HepG2 (cell line): ENCODE data around the gene MYL6B. TPM values are rescaled to one million over a fixed set of nuclear protein-coding genes. Genes with fewer than 3 reads are reported as not detected.

Experiments used
- ATAC-seq: fragments of 200-7000 bp; cut with Tn5 transposase; 3 replicates; pipeline ENCODE4 v1.9.1; 2020; ENCODE audit warnings: mild to moderate bottlenecking, moderate library complexity
- BruUV-seq: library from RNA; stranded (reverse); fragments of 400-500 nt; replicated peaks from 2 replicates; lab custom pipeline; 2021; lab: Mats Ljungman, UMichigan
- CTCF ChIA-PET: fragments of 300-600 bp; formaldehyde crosslinking; extraction: SDS; loops from one replicate; lab custom pipeline; 2021; ENCODE audit warnings: low total read pairs, inconsistent platforms, low intra/inter-chr PET ratio; lab: Yijun Ruan, JAX
- POLR2A ChIA-PET: fragments of 350-600 bp; sonication (Branson Sonifier 250); formaldehyde crosslinking; loops from one replicate; lab custom pipeline; 2020; ENCODE audit warnings: antibody characterized with exemption, inconsistent platforms; lab: Yijun Ruan, JAX
- DNase-seq: peaks from one replicate; pipeline ENCODE4 v3.0.0-alpha.2; 2015; ENCODE audit warnings: low spot score
- FAIRE-seq: peaks from 3 replicates; lab custom pipeline; 2011; peaks lifted over from hg19 to GRCh38; lab: Jason Lieb, UNC
- H2AFZ ChIP-seq: one replicate; pipeline ENCODE4 v1.6.1; 2011; ENCODE audit warnings: low read length, inconsistent platforms
- H3K27ac ChIP-seq: fragments of 300-600 bp; 3 replicates; pipeline ENCODE4 v1.8.0; 2011; ENCODE audit warnings: mixed run types, mild to moderate bottlenecking, mixed read lengths, low read length, inconsistent platforms; ENCODE audit not compliant: insufficient read depth; ENCODE audit errors: extremely low read length
- H3K27me3 ChIP-seq, 2 experiments: fragments of 200-600 bp in 1 of 2; 2 replicates in 1 of 2; 3 replicates in 1 of 2; pipeline versions ENCODE4 v1.6.0 to v1.8.0; 2011; ENCODE audit warnings: low read length in 2 of 2, mild to moderate bottlenecking in 2 of 2, moderate library complexity in 2 of 2, inconsistent platforms in 1 of 2; ENCODE audit not compliant: insufficient read depth in 2 of 2, control insufficient read depth in 1 of 2
- H3K36me3 ChIP-seq, 2 experiments: fragments of 200-600 bp in 1 of 2; replicated peaks in 1 of 2; 2 replicates in 1 of 2; 3 replicates in 1 of 2; pipeline versions ENCODE4 v1.5.1 to v1.8.0; 2011; ENCODE audit warnings: low read length in 2 of 2, inconsistent platforms in 1 of 2; ENCODE audit not compliant: insufficient read depth in 2 of 2, control insufficient read depth in 1 of 2
- H3K4me1 ChIP-seq: 2 replicates; pipeline ENCODE4 v1.5.1; 2012; ENCODE audit warnings: low read length, inconsistent platforms; ENCODE audit not compliant: insufficient read depth
- H3K4me2 ChIP-seq: 2 replicates; pipeline ENCODE4 v1.6.0; 2011; ENCODE audit warnings: low read depth, low read length, inconsistent platforms
- H3K4me3 ChIP-seq, 3 experiments: fragments of 200-600 bp in 1 of 3; sonication (generic), shearing (Covaris generic) in 1 of 3; replicated peaks in 1 of 3; 2 replicates each; pipeline ENCODE4 v1.5.1; 2011 to 2016; ENCODE audit warnings: low read length in 3 of 3, inconsistent platforms in 2 of 3, low read depth in 2 of 3, mild to moderate bottlenecking in 2 of 3, control low read depth in 1 of 3, mixed read lengths in 1 of 3; ENCODE audit not compliant: insufficient read depth in 1 of 3
- H3K79me2 ChIP-seq: one replicate; pipeline ENCODE4 v1.6.1; 2011; ENCODE audit warnings: low read length, inconsistent platforms; ENCODE audit not compliant: insufficient read depth
- H3K9ac ChIP-seq: 2 replicates; pipeline ENCODE4 v1.6.0; 2011; ENCODE audit warnings: mild to moderate bottlenecking, low read depth, low read length, inconsistent platforms; ENCODE audit not compliant: insufficient read depth
- H3K9me3 ChIP-seq: 2 replicates; pipeline ENCODE4 v1.5.1; 2012; ENCODE audit warnings: mild to moderate bottlenecking, low read length
- H4K20me1 ChIP-seq: 2 replicates; pipeline ENCODE4 v1.6.0; 2011; ENCODE audit warnings: inconsistent platforms, mild to moderate bottlenecking, low read length, moderate library complexity; ENCODE audit not compliant: insufficient read depth
- FOXC1 ChIP-seq: sonication (generic); formaldehyde crosslinking; IDR thresholded peaks from 2 replicates; pipeline ENCODE4 v1.8.0; 2022; ENCODE audit warnings: mild to moderate bottlenecking, missing genetic modification reagents, borderline replicate concordance
- MED8 ChIP-seq: sonication (generic); formaldehyde crosslinking; IDR thresholded peaks from 2 replicates; pipeline ENCODE4 v1.8.1; 2023; ENCODE audit warnings: mild to moderate bottlenecking, missing genetic modification reagents; ENCODE audit not compliant: insufficient replicate concordance
- PLRG1 ChIP-seq: fragments of 450-650 bp; conservative IDR thresholded peaks from 2 replicates; pipeline ENCODE4 v1.6.1; 2016
- WGBS: methylation state at CpG from one replicate; pipeline ENCODE4 v1.1.6; 2017; ENCODE audit warnings: low lambda C conversion rate; 5-methylcytosine and 5-hydroxymethylcytosine counted together
- in situ Hi-C: cut with HindIII; loops from 2 replicates; pipeline ENCODE4 v1.10.0; 2017; ENCODE audit warnings: low pct_unique_long_range_greater_than_20kb; ENCODE audit not compliant: extremely low pct_ligation_motif_present
- intact Hi-C: fragments of 100-400 bp; cut with micrococcal nuclease; formaldehyde crosslinking; loops from one replicate; pipeline ENCODE4 v1.10.0; 2022; ENCODE audit not compliant: unreplicated experiment
- polyA plus RNA-seq, 8 experiments: library from polyadenylated mRNA; depleted of rRNA in 3 of 8; stranded (reverse) in 7 of 8; unstranded in 1 of 8; fragments of >200 nt; fragmentation: Illumina TruSeq in 4 of 8; extraction: Trizol in 4 of 8; gene quantifications; 2 replicates each; pipeline versions ENCODE4 v1.2.1 to v1.2.3, GENCODE V29; 2011 to 2016; ENCODE audit warnings: low read depth in 4 of 8, missing spikeins in 1 of 8, mixed read lengths in 1 of 8; ENCODE audit not compliant: insufficient read depth in 1 of 8
- total RNA-seq, 5 experiments: library from RNA; depleted of rRNA; stranded (reverse); fragments of >200 nt; fragmentation: Illumina TruSeq; extraction: Trizol; gene quantifications; 2 replicates each; pipeline ENCODE4 v1.2.3, GENCODE V29; 2016; ENCODE audit warnings: low read depth in 1 of 5
- TF ChIP-seq, protein P1 (sequence below), 2 experiments: sonication (generic) in 1 of 2; formaldehyde crosslinking in 1 of 2; IDR thresholded peaks; 2 replicates each; pipeline versions ENCODE4 v1.6.1 to v1.9.0; 2014 to 2022; ENCODE audit warnings: antibody characterized with exemption in 1 of 2, borderline replicate concordance in 1 of 2, inconsistent platforms in 1 of 2, low read depth in 1 of 2, missing genetic modification reagents in 1 of 2

MYL6B gene
- total and polyA plus RNA-seq, 2 of the 13 experiments (the other 11 are each of a cell fraction or from before 2014, with no cell fraction given): 75.7 to 88.7 TPM

DNA sequence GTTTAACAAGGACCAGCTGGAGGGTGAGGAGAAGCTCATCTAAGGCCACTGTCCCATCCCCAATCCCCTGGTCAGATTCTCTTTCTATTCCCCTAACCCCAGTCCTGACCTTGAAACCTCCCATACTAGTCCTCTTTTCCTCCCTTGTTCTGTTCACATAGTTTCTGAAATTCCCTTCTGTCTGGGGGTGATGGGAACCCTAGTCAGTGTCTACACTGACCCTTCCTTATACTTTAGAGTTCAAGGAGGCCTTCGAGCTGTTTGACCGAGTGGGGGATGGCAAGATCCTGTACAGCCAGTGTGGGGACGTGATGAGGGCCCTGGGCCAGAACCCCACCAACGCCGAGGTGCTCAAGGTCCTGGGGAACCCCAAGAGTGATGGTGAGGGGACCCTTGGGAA, 2.4 kb downstream of the MYL6B start:
- in situ Hi-C loops: loop anchor here (5.0 kb wide), 1 partner anchor 33 kb away; no protein-coding TSS in a partner anchor
- H3K4me1 ChIP-seq: peaks cover 51% of the 10 kb centered on the region
- DNase-seq (no peak), FAIRE-seq (no peak)
- TF ChIP-seq, protein P1, sequence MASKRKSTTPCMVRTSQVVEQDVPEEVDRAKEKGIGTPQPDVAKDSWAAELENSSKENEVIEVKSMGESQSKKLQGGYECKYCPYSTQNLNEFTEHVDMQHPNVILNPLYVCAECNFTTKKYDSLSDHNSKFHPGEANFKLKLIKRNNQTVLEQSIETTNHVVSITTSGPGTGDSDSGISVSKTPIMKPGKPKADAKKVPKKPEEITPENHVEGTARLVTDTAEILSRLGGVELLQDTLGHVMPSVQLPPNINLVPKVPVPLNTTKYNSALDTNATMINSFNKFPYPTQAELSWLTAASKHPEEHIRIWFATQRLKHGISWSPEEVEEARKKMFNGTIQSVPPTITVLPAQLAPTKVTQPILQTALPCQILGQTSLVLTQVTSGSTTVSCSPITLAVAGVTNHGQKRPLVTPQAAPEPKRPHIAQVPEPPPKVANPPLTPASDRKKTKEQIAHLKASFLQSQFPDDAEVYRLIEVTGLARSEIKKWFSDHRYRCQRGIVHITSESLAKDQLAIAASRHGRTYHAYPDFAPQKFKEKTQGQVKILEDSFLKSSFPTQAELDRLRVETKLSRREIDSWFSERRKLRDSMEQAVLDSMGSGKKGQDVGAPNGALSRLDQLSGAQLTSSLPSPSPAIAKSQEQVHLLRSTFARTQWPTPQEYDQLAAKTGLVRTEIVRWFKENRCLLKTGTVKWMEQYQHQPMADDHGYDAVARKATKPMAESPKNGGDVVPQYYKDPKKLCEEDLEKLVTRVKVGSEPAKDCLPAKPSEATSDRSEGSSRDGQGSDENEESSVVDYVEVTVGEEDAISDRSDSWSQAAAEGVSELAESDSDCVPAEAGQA (IDR thresholded peaks at IDR 0.05; ENCODE audit: low read depth): no peak
- TF ChIP-seq, protein P1 (CRISPR knock-in tag; IDR thresholded peaks at IDR 0.05; ENCODE audit: borderline replicate concordance): no peak
- TF ChIP-seq FOXC1 (CRISPR knock-in tag) (no peak), PLRG1 (no peak), MED8 (CRISPR knock-in tag) (peak; percentile 20)
- TF ChIP-seq, all 625 proteins: peak for 1
- Histone ChIP-seq H3K9ac (no peak overlapping the region), H3K27ac (no peak overlapping the region), H3K4me3 (no peak overlapping the region), H4K20me1 (peaks cover 8% of the 10 kb centered on the region; the same call in 1 of the 2 replicates), H3K36me3 (peaks cover 3 to 5% of the 10 kb centered on the region in 2 experiments), H2AFZ (no peak overlapping the region), H3K79me2 (peaks cover 32% of the 10 kb centered on the region), H3K9me3 (no peaks in the 10 kb centered on the region), H3K4me2 (no peak overlapping the region), H3K27me3 (no peaks in the 10 kb centered on the region; a peak in 1 of 5 replicates)
- intact Hi-C loops: loop anchor here (5.0 kb wide), 1 partner anchor 37 kb away; no protein-coding TSS in a partner anchor
- ChIA-PET CTCF (no interaction called here), POLR2A (interaction anchor here (0.8 to 2.3 kb wide), 7 partner anchors 27 to 67 kb away, joined by 3 to 17 read pairs (median 4); partner anchors contain the start of genes ESYT1, PA2G4, RNF41 and SMARCC2)
- 92% methylated on average over 5 of the region's 5 CpGs for WGBS
- no peak for ATAC-seq
- BruUV-seq: no TSS peak
